Colonic mucosa (tissue), 4 donors: ENCODE measurements around the gene LGI1. TPM values are rescaled to one million over a fixed set of nuclear protein-coding genes. Genes with fewer than 3 reads are reported as not detected.

ENCODE experiments used
- DNase-seq: peaks from one replicate; pipeline ENCODE4 v3.0.0-alpha.2; 2020
- H3K27ac ChIP-seq: fragments of 200-600 bp; one replicate; pipeline ENCODE4 v1.8.0; 2021
- H3K27me3 ChIP-seq: fragments of 200-600 bp; one replicate; pipeline ENCODE4 v1.8.0; 2021
- H3K36me3 ChIP-seq: fragments of 200-600 bp; one replicate; pipeline ENCODE4 v1.8.0; 2021
- H3K4me1 ChIP-seq: fragments of 200-600 bp; one replicate; pipeline ENCODE4 v1.8.0; 2021; ENCODE audit warnings: mild to moderate bottlenecking
- H3K4me3 ChIP-seq: fragments of 200-600 bp; one replicate; pipeline ENCODE4 v1.8.0; 2021
- H3K9ac ChIP-seq, 2 donors: one replicate each; pipeline ENCODE4 v1.7.0; 2013; ENCODE audit warnings: control low read depth in 2 of 2, low read depth in 2 of 2, low read length in 2 of 2
- H3K9me3 ChIP-seq: fragments of 200-600 bp; one replicate; pipeline ENCODE4 v1.8.0; 2021
- intact Hi-C: fragments of 100-400 bp; cut with DNase I; formaldehyde crosslinking; loops from one replicate; pipeline ENCODE4 v1.14.1; 2022
- total RNA-seq, 2 donors: library from RNA; stranded (reverse); fragmentation: NEBNext Ultra II Directional in 1 of 2; extraction: Animal tissue kit (Norgen Biotek cat#: 25700) in 1 of 2; gene quantifications; one replicate each; pipeline ENCODE4 v1.2.1, GENCODE V29; 2021
- TF ChIP-seq, protein P1 (sequence below): fragments of 200-600 bp; IDR thresholded peaks from one replicate; pipeline ENCODE4 v1.8.0; 2022; ENCODE audit warnings: antibody characterized with exemption, mild to moderate bottlenecking
- donor health status: healthy.
- donor health status: DM: no; HTN: no; CAD: no.
- donor health status: DM: no; HTN: no; CAD: no.

LGI1 gene
- total RNA-seq, 2 donors from 2014 or later: 0.47 to 0.98 TPM

DNA sequence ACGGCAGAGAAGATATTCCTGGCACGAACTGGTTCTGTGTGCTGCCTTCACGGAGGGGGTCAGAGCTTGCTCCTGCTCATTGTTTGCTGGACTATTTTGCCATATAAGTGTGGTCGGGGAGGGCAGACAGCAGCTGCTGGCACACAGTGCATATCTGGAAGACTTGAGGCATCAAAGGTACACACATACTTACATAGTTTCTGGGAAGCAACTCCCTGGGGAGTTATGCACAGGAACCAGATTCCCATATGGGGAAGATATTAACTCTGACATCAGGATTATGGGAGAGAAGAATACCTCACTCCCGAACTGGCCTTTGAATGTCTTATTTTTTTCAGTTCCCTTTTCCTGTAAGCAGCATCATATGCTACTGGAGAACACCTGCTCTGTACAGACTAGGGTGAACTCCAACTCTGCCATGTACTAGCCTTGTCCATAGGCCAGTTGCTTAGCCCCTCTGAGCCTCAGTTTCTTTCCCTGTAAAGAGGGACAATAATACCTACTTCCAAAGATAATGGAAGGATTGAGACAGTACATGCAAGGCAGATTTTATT lies 41.5 kb downstream of the LGI1 start:
- Histone ChIP-seq H3K9me3 (no peaks in the 10 kb centered on the region), H3K27ac (no peak overlapping the region), H3K36me3 (no peaks in the 10 kb centered on the region), H3K27me3 (no peaks in the 10 kb centered on the region), H3K4me3 (no peak overlapping the region), H3K4me1 (no peaks in the 10 kb centered on the region), H3K9ac (no peak overlapping the region)
- no peak for DNase-seq
- TF ChIP-seq, protein P1, sequence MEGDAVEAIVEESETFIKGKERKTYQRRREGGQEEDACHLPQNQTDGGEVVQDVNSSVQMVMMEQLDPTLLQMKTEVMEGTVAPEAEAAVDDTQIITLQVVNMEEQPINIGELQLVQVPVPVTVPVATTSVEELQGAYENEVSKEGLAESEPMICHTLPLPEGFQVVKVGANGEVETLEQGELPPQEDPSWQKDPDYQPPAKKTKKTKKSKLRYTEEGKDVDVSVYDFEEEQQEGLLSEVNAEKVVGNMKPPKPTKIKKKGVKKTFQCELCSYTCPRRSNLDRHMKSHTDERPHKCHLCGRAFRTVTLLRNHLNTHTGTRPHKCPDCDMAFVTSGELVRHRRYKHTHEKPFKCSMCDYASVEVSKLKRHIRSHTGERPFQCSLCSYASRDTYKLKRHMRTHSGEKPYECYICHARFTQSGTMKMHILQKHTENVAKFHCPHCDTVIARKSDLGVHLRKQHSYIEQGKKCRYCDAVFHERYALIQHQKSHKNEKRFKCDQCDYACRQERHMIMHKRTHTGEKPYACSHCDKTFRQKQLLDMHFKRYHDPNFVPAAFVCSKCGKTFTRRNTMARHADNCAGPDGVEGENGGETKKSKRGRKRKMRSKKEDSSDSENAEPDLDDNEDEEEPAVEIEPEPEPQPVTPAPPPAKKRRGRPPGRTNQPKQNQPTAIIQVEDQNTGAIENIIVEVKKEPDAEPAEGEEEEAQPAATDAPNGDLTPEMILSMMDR: no peak
- intact Hi-C loops: no loop called here

DNA sequence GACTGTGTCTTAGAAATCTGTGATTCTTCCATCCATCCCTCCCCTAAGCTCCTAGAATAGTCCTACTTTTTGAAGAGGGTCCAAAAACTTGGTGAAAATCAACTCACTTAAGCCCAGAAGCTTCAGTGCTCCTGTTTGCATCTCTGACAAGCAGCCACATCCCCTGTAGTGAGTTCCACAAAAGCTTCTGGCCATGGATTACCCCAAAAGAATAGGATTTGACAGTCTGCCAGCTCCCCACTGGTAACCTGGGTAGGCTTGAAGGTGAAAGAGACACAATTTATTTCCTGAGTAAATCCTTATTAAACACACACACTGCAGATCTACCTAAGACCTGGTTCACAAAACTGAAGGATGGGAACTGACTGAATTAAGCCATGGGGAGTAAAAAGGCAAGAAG lies 46.5 kb downstream of the LGI1 start:
- no peaks in the 10 kb centered on the region for H3K4me1 ChIP-seq
- no peak overlapping the region for H3K9ac ChIP-seq
- H3K4me3 ChIP-seq: no peak overlapping the region
- TF ChIP-seq, protein P1: no peak
- no peaks in the 10 kb centered on the region for H3K36me3 ChIP-seq
- no peaks in the 10 kb centered on the region for H3K9me3 ChIP-seq
- intact Hi-C loops: no loop called here
- DNase-seq: no peak
- no peak overlapping the region for H3K27ac ChIP-seq
- H3K27me3 ChIP-seq: peaks cover 3% of the 10 kb centered on the region

DNA sequence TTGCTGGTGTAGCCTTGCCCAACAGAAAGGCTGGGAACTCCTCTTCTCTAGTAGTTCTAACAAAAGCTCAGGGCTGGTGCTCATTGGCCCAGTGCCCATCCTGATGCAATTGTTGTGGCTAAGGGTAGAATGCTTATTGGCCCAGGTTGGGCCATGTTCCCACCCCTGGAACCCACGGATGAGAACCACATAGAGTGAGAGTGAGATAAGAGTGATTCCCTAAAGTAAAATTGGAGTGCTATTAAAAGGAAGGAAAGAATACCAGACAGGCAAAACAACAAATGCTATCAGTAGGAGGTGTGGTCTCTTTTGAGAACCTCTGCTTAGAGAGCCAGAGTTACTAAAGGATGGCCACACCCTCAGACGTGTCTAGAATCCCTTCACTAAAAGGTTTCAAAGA lies 49.2 kb downstream of the LGI1 start:
- H3K4me3 ChIP-seq: no peak overlapping the region
- no peak overlapping the region for H3K27ac ChIP-seq
- no peak overlapping the region for H3K9ac ChIP-seq
- H3K36me3 ChIP-seq: no peaks in the 10 kb centered on the region
- TF ChIP-seq, protein P1: no peak
- no peaks in the 10 kb centered on the region for H3K4me1 ChIP-seq
- intact Hi-C loops: no loop called here
- no peaks in the 10 kb centered on the region for H3K9me3 ChIP-seq
- peaks cover 3% of the 10 kb centered on the region for H3K27me3 ChIP-seq
- no peak for DNase-seq

DNA sequence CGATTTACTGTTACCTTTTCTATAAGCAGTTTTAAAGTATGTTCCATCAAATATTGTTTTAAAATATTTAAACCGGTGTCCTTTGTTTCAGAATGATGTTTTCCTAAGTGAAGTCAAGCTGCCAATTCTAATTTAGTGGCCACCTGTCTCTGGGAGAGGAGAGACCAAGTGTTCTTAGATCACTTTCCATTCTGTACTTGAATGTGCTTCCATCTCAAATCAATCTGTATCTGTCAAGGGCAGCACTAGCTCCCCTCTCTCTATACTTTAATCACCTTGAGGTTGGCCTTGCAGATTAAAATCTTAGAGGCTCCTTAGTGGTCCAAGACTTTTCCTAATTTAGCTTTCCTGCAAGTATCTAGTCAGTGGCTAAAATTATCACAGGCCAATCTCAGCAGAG lies 49.6 kb downstream of the LGI1 start:
- DNase-seq: no peak
- H3K27me3 ChIP-seq: peaks cover 3% of the 10 kb centered on the region
- H3K4me3 ChIP-seq: no peak overlapping the region
- no peaks in the 10 kb centered on the region for H3K4me1 ChIP-seq
- no peaks in the 10 kb centered on the region for H3K9me3 ChIP-seq
- H3K36me3 ChIP-seq: no peaks in the 10 kb centered on the region
- intact Hi-C loops: no loop called here
- H3K9ac ChIP-seq: no peak overlapping the region
- TF ChIP-seq, protein P1: no peak
- no peak overlapping the region for H3K27ac ChIP-seq

DNA sequence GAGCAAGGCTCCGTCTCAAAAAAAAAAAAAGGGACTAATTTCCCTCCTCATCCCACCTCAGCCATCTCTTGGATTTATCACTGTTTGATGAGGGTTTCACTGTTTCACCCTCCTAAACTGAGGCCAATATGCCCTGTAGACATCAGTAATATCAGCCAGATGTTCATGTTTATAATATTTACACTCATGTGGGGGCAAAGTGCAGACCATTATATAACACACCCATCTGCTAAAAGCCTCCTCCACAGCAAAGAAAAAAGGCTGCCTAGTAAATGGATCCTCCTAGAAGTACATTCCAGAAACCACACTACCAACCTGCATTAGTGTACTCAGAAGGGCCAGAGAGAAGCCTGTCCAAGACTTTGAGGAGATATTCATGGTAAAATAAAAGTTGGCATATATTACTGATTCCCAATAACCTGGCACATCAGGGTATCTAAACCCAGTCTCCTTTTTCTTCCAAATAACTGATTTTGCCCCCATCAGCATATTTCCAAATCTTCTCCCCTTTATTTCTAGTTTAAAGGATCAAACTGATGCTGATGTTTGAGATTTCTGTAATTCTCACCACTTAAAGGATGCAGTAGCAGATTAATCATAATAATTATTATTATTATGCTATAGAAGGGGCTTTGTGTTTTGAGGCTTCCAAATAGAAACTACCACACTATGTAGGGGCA lies 55.1 kb downstream of the LGI1 start:
- peaks cover 3% of the 10 kb centered on the region for H3K27me3 ChIP-seq
- TF ChIP-seq, protein P1: no peak
- no peaks in the 10 kb centered on the region for H3K9me3 ChIP-seq
- no peaks in the 10 kb centered on the region for H3K4me1 ChIP-seq
- H3K36me3 ChIP-seq: no peaks in the 10 kb centered on the region
- intact Hi-C loops: loop anchor here (5.0 kb wide), 1 partner anchor 60 kb away; no protein-coding TSS in a partner anchor
- no peak overlapping the region for H3K9ac ChIP-seq
- H3K4me3 ChIP-seq: no peak overlapping the region
- no peak for DNase-seq
- no peak overlapping the region for H3K27ac ChIP-seq
